Activated T-cell treated with anti-CD3 and anti-CD28 coated beads for 48 hours (primary cell): ENCODE data around the gene CHCHD6.

Experiments
- DNase-seq: peaks from one replicate; pipeline ENCODE4 v3.0.0-alpha.2; 2020; ENCODE audit warnings: low read depth

Gene CHCHD6

GRCh38 chr3:126703512-126704493, at the start of gene CHCHD6:
Gene CHCHD6, plus strand, starts transcription at chr3:126704240. Its CDS starts 73 bp downstream, at chr3:126704313.
- peak; percentile 93 for DNase-seq

- peak; percentile 74 for DNase-seq
Observed at GRCh38 chr3:126654571-126655383, 49.3 kb upstream of the CHCHD6 start, which contains the start of gene TXNRD3. Gene TXNRD3, minus strand, starts transcription at chr3:126655124.

GRCh38 chr3:126655887-126656286, 48.2 kb upstream of the CHCHD6 start:
- DNase-seq, result no peak

- no peak for DNase-seq
Observed at GRCh38 chr3:126656371-126657134, 47.5 kb upstream of the CHCHD6 start.

GRCh38 chr3:126657901-126658300, 46.1 kb upstream of the CHCHD6 start:
- DNase-seq, result no peak

- DNase-seq, result no peak
Observed at GRCh38 chr3:126658584-126658983, 45.5 kb upstream of the CHCHD6 start.

- DNase-seq, result no peak
Observed at GRCh38 chr3:126659915-126660886, 43.8 kb upstream of the CHCHD6 start.

GRCh38 chr3:126661532-126662364, 42.3 kb upstream of the CHCHD6 start:
- DNase-seq, result no peak

- DNase-seq, result no peak
Observed at GRCh38 chr3:126663257-126663656, 40.8 kb upstream of the CHCHD6 start.

GRCh38 chr3:126663750-126664149, 40.3 kb upstream of the CHCHD6 start:
- DNase-seq, result no peak

- no peak for DNase-seq
Observed at GRCh38 chr3:126664591-126665214, 39.3 kb upstream of the CHCHD6 start.

- no peak for DNase-seq
Observed at GRCh38 chr3:126665221-126665936, 38.7 kb upstream of the CHCHD6 start.

- DNase-seq, result no peak
Observed at GRCh38 chr3:126665959-126666657, 37.9 kb upstream of the CHCHD6 start.

GRCh38 chr3:126666658-126667528, 37.1 kb upstream of the CHCHD6 start:
- DNase-seq, result no peak

- no peak for DNase-seq
Observed at GRCh38 chr3:126667631-126668449, 36.2 kb upstream of the CHCHD6 start.
